ENCODE measurements around the gene C13orf42. TPM values are rescaled to one million over a fixed set of nuclear protein-coding genes. Genes with fewer than 3 reads are reported as not detected.

Gene C13orf42
- total RNA-seq, 6 donors from 2014 or later, result not detected

GRCh38 chr13:51113969-51114368, 2.9 kb upstream of the C13orf42 start:
- Histone ChIP-seq H3K4me1 (no peaks in the 10 kb centered on the region), H3K9me3 (peaks cover 0 to 7% (median 6%) of the 10 kb centered on the region in 4 donors), H3K27ac (no peak overlapping the region), H3K27me3 (no peaks in the 10 kb centered on the region), H3K36me3 (no peaks in the 10 kb centered on the region), H3K4me3 (no peak overlapping the region)
- no peak for ATAC-seq (ENCODE audit: low FRiP score in 2 of 2)
- TF ChIP-seq EP300 (IDR thresholded peaks at IDR 0.05), result no peak
- no peak for TF ChIP-seq POLR2AphosphoS5 (IDR thresholded peaks at IDR 0.05)
- TF ChIP-seq POLR2A (IDR thresholded peaks at IDR 0.05), result no peak
- no peak for TF ChIP-seq CTCF (IDR thresholded peaks at IDR 0.05)
- DNase-seq, result no peak

- Histone ChIP-seq H3K9me3 (peaks cover 0 to 7% (median 6%) of the 10 kb centered on the region in 4 donors), H3K36me3 (no peaks in the 10 kb centered on the region), H3K27me3 (no peaks in the 10 kb centered on the region), H3K4me1 (no peaks in the 10 kb centered on the region), H3K27ac (no peak overlapping the region), H3K4me3 (no peak overlapping the region)
- TF ChIP-seq EP300 (IDR thresholded peaks at IDR 0.05) (no peak), CTCF (IDR thresholded peaks at IDR 0.05) (no peak), POLR2AphosphoS5 (IDR thresholded peaks at IDR 0.05) (no peak), POLR2A (IDR thresholded peaks at IDR 0.05) (no peak)
- no peak for ATAC-seq (ENCODE audit: low FRiP score in 2 of 2)
- WGBS, 2 donors, result 79 to 82% methylated on average over 12 of the region's 12 CpGs
- DNase-seq, result no peak
Measured at GRCh38 chr13:51113186-51113881, 2.3 kb upstream of the C13orf42 start.

GRCh38 chr13:51112771-51113170, 1.7 kb upstream of the C13orf42 start:
- 75 to 76% methylated on average over 5 of the region's 5 CpGs for whole genome bisulfite sequencing, 2 donors

GRCh38 chr13:51111997-51112396, 923 bp upstream of the C13orf42 start:
- TF ChIP-seq POLR2AphosphoS5 (IDR thresholded peaks at IDR 0.05) (no peak), CTCF (IDR thresholded peaks at IDR 0.05) (no peak), POLR2A (IDR thresholded peaks at IDR 0.05) (no peak), EP300 (IDR thresholded peaks at IDR 0.05) (no peak)
- no peaks in the 10 kb centered on the region for H3K36me3 ChIP-seq
- no peaks in the 10 kb centered on the region for H3K27me3 ChIP-seq
- DNase-seq (no peak), ATAC-seq (ENCODE audit: low FRiP score in 2 of 2) (no peak)
- H3K9me3 ChIP-seq, result no peaks in the 10 kb centered on the region
- no peak overlapping the region for H3K27ac ChIP-seq
- WGBS, 2 donors, result 0 to 29% methylated on average over 1 of the region's 1 CpG
- no peak overlapping the region for H3K4me3 ChIP-seq
- H3K4me1 ChIP-seq, result no peaks in the 10 kb centered on the region

More at GRCh38 chr13:51112771-51113170, 1.7 kb upstream of the C13orf42 start:
- ATAC-seq (ENCODE audit: low FRiP score in 2 of 2) (no peak), DNase-seq (no peak)
- H3K27me3 ChIP-seq, result no peaks in the 10 kb centered on the region
- no peaks in the 10 kb centered on the region for H3K36me3 ChIP-seq
- H3K9me3 ChIP-seq, result peaks cover 0 to 5% (median 4%) of the 10 kb centered on the region in 4 donors
- TF ChIP-seq CTCF (IDR thresholded peaks at IDR 0.05) (no peak), EP300 (IDR thresholded peaks at IDR 0.05) (no peak), POLR2A (IDR thresholded peaks at IDR 0.05) (no peak), POLR2AphosphoS5 (IDR thresholded peaks at IDR 0.05) (no peak)
- no peak overlapping the region for H3K27ac ChIP-seq
- H3K4me3 ChIP-seq, result no peak overlapping the region
- no peaks in the 10 kb centered on the region for H3K4me1 ChIP-seq

GRCh38 chr13:51107996-51108395, 3.1 kb downstream of the C13orf42 start:
- no peak for TF ChIP-seq POLR2A (IDR thresholded peaks at IDR 0.05)
- no peak for TF ChIP-seq EP300 (IDR thresholded peaks at IDR 0.05)
- no peak for TF ChIP-seq POLR2AphosphoS5 (IDR thresholded peaks at IDR 0.05)
- H3K27ac ChIP-seq, result no peak overlapping the region
- ATAC-seq (ENCODE audit: low FRiP score in 2 of 2), result no peak
- no peak overlapping the region for H3K4me3 ChIP-seq
- no peaks in the 10 kb centered on the region for H3K9me3 ChIP-seq
- DNase-seq, result no peak
- WGBS, 2 donors, result 90 to 100% methylated on average over 1 to 4 of the region's 4 CpGs
- H3K4me1 ChIP-seq, result no peaks in the 10 kb centered on the region
- H3K27me3 ChIP-seq, result no peaks in the 10 kb centered on the region
- no peaks in the 10 kb centered on the region for H3K36me3 ChIP-seq
